HepG2 (cell line): Measurements from ENCODE around the gene JAK1. TPM values are rescaled to one million over a fixed set of nuclear protein-coding genes. Genes with fewer than 3 reads are reported as not detected.

ENCODE experiments used
- ATAC-seq: fragments of 200-7000 bp; cut with Tn5 transposase; 3 replicates; pipeline ENCODE4 v1.9.1; 2020; ENCODE audit warnings: mild to moderate bottlenecking, moderate library complexity
- BruUV-seq: library from RNA; stranded (reverse); fragments of 400-500 nt; replicated peaks from 2 replicates; lab custom pipeline; 2021; lab: Mats Ljungman, UMichigan
- CTCF ChIA-PET: fragments of 300-600 bp; formaldehyde crosslinking; extraction: SDS; loops from one replicate; lab custom pipeline; 2021; ENCODE audit warnings: low total read pairs, inconsistent platforms, low intra/inter-chr PET ratio; lab: Yijun Ruan, JAX
- POLR2A ChIA-PET: fragments of 350-600 bp; sonication (Branson Sonifier 250); formaldehyde crosslinking; loops from one replicate; lab custom pipeline; 2020; ENCODE audit warnings: antibody characterized with exemption, inconsistent platforms; lab: Yijun Ruan, JAX
- DNase-seq: peaks from one replicate; pipeline ENCODE4 v3.0.0-alpha.2; 2015; ENCODE audit warnings: low spot score
- FAIRE-seq: peaks from 3 replicates; lab custom pipeline; 2011; peaks lifted over from hg19 to GRCh38; lab: Jason Lieb, UNC
- H2AFZ ChIP-seq: one replicate; pipeline ENCODE4 v1.6.1; 2011; ENCODE audit warnings: low read length, inconsistent platforms
- H3K27ac ChIP-seq: fragments of 300-600 bp; 3 replicates; pipeline ENCODE4 v1.8.0; 2011; ENCODE audit warnings: mixed run types, mild to moderate bottlenecking, mixed read lengths, low read length, inconsistent platforms; ENCODE audit not compliant: insufficient read depth; ENCODE audit errors: extremely low read length
- H3K27me3 ChIP-seq, 2 experiments: fragments of 200-600 bp in 1 of 2; 2 replicates in 1 of 2; 3 replicates in 1 of 2; pipeline versions ENCODE4 v1.6.0 to v1.8.0; 2011; ENCODE audit warnings: low read length in 2 of 2, mild to moderate bottlenecking in 2 of 2, moderate library complexity in 2 of 2, inconsistent platforms in 1 of 2; ENCODE audit not compliant: insufficient read depth in 2 of 2, control insufficient read depth in 1 of 2
- H3K36me3 ChIP-seq, 2 experiments: fragments of 200-600 bp in 1 of 2; replicated peaks in 1 of 2; 2 replicates in 1 of 2; 3 replicates in 1 of 2; pipeline versions ENCODE4 v1.5.1 to v1.8.0; 2011; ENCODE audit warnings: low read length in 2 of 2, inconsistent platforms in 1 of 2; ENCODE audit not compliant: insufficient read depth in 2 of 2, control insufficient read depth in 1 of 2
- H3K4me1 ChIP-seq: 2 replicates; pipeline ENCODE4 v1.5.1; 2012; ENCODE audit warnings: low read length, inconsistent platforms; ENCODE audit not compliant: insufficient read depth
- H3K4me2 ChIP-seq: 2 replicates; pipeline ENCODE4 v1.6.0; 2011; ENCODE audit warnings: low read depth, low read length, inconsistent platforms
- H3K4me3 ChIP-seq, 3 experiments: fragments of 200-600 bp in 1 of 3; sonication (generic), shearing (Covaris generic) in 1 of 3; replicated peaks in 1 of 3; 2 replicates each; pipeline ENCODE4 v1.5.1; 2011 to 2016; ENCODE audit warnings: low read length in 3 of 3, inconsistent platforms in 2 of 3, low read depth in 2 of 3, mild to moderate bottlenecking in 2 of 3, control low read depth in 1 of 3, mixed read lengths in 1 of 3; ENCODE audit not compliant: insufficient read depth in 1 of 3
- H3K79me2 ChIP-seq: one replicate; pipeline ENCODE4 v1.6.1; 2011; ENCODE audit warnings: low read length, inconsistent platforms; ENCODE audit not compliant: insufficient read depth
- H3K9ac ChIP-seq: 2 replicates; pipeline ENCODE4 v1.6.0; 2011; ENCODE audit warnings: mild to moderate bottlenecking, low read depth, low read length, inconsistent platforms; ENCODE audit not compliant: insufficient read depth
- H3K9me3 ChIP-seq: 2 replicates; pipeline ENCODE4 v1.5.1; 2012; ENCODE audit warnings: mild to moderate bottlenecking, low read length
- H4K20me1 ChIP-seq: 2 replicates; pipeline ENCODE4 v1.6.0; 2011; ENCODE audit warnings: inconsistent platforms, mild to moderate bottlenecking, low read length, moderate library complexity; ENCODE audit not compliant: insufficient read depth
- ARID2 ChIP-seq: sonication (generic); formaldehyde crosslinking; IDR thresholded peaks from 2 replicates; pipeline ENCODE4 v1.8.1; 2022; ENCODE audit warnings: mild to moderate bottlenecking, missing genetic modification reagents, borderline replicate concordance
- CEBPG ChIP-seq: IDR thresholded peaks from 2 replicates; pipeline ENCODE4 v1.6.1; 2016
- EED ChIP-seq: sonication (generic); formaldehyde crosslinking; IDR thresholded peaks from 2 replicates; pipeline ENCODE4 v1.5.0; 2020; ENCODE audit warnings: mild to moderate bottlenecking, missing genetic modification reagents
- EP300 ChIP-seq, 3 experiments: sonication (generic) in 1 of 3; formaldehyde crosslinking in 1 of 3; IDR thresholded peaks; 2 replicates each; pipeline versions ENCODE4 v1.5.1 to v1.6.1; 2011 to 2020; ENCODE audit warnings: low read depth in 2 of 3, low read length in 2 of 3, borderline replicate concordance in 1 of 3, improper control_type of control experiment in 1 of 3, mild to moderate bottlenecking in 1 of 3, missing genetic modification reagents in 1 of 3, moderate library complexity in 1 of 3
- FOXA3 ChIP-seq: IDR thresholded peaks from 2 replicates; pipeline ENCODE4 v1.6.1; 2016; ENCODE audit warnings: missing genetic modification reagents, missing compliant biosample characterization
- HDAC1 ChIP-seq: sonication (generic); formaldehyde crosslinking; IDR thresholded peaks from 2 replicates; pipeline ENCODE4 v1.5.1; 2020; ENCODE audit warnings: mild to moderate bottlenecking, missing genetic modification reagents
- NFIC ChIP-seq: IDR thresholded peaks from 2 replicates; pipeline ENCODE4 v1.6.1; 2012; ENCODE audit warnings: mild to moderate bottlenecking, low read length, inconsistent platforms
- PAX8 ChIP-seq: sonication (generic); formaldehyde crosslinking; IDR thresholded peaks from 2 replicates; pipeline ENCODE4 v1.8.0; 2022; ENCODE audit warnings: mild to moderate bottlenecking, missing genetic modification reagents, borderline replicate concordance
- RBM39 ChIP-seq: fragments of 200-400 bp; formaldehyde crosslinking; IDR thresholded peaks from one replicate; pipeline ENCODE4 v1.6.1; 2018; ENCODE audit warnings: antibody characterized with exemption, mild to moderate bottlenecking, low read depth, low read length; ENCODE audit not compliant: poor library complexity, severe bottlenecking
- SRSF9 ChIP-seq: fragments of 200-400 bp; formaldehyde crosslinking; IDR thresholded peaks from 2 replicates; pipeline ENCODE4 v1.6.1; 2018; ENCODE audit warnings: borderline replicate concordance, mild to moderate bottlenecking, low read depth, low read length; ENCODE audit not compliant: insufficient read depth, poor library complexity, severe bottlenecking
- ZFP36 ChIP-seq: fragments of 150-350 bp; IDR thresholded peaks from 2 replicates; pipeline ENCODE4 v1.6.1; 2018; ENCODE audit warnings: borderline replicate concordance, low read length, low read depth; ENCODE audit not compliant: partially characterized antibody
- ZNF121 ChIP-seq: sonication (generic); formaldehyde crosslinking; IDR thresholded peaks from 2 replicates; pipeline ENCODE4 v1.5.0; 2020; ENCODE audit warnings: mild to moderate bottlenecking, missing genetic modification reagents
- ZNF251 ChIP-seq: sonication (generic); formaldehyde crosslinking; IDR thresholded peaks from 2 replicates; pipeline ENCODE4 v1.9.0; 2021; ENCODE audit warnings: mild to moderate bottlenecking, missing genetic modification reagents
- ZNF460 ChIP-seq: sonication (generic); formaldehyde crosslinking; IDR thresholded peaks from 2 replicates; pipeline ENCODE4 v1.5.1; 2020; ENCODE audit warnings: missing genetic modification reagents, mild to moderate bottlenecking, borderline replicate concordance
- ZNF572 ChIP-seq: sonication (generic); formaldehyde crosslinking; IDR thresholded peaks from 2 replicates; pipeline ENCODE4 v1.5.1; 2020; ENCODE audit warnings: mild to moderate bottlenecking, missing genetic modification reagents
- ZNF766 ChIP-seq: sonication (generic); formaldehyde crosslinking; IDR thresholded peaks from 2 replicates; pipeline ENCODE4 v1.5.0; 2020; ENCODE audit warnings: missing genetic modification reagents, borderline replicate concordance
- ZNF83 ChIP-seq: sonication (generic); formaldehyde crosslinking; IDR thresholded peaks from 2 replicates; pipeline ENCODE4 v1.4.0; 2020; ENCODE audit warnings: missing genetic modification reagents, mild to moderate bottlenecking, borderline replicate concordance
- WGBS: methylation state at CpG from one replicate; pipeline ENCODE4 v1.1.6; 2017; ENCODE audit warnings: low lambda C conversion rate; 5-methylcytosine and 5-hydroxymethylcytosine counted together
- in situ Hi-C: cut with HindIII; loops from 2 replicates; pipeline ENCODE4 v1.10.0; 2017; ENCODE audit warnings: low pct_unique_long_range_greater_than_20kb; ENCODE audit not compliant: extremely low pct_ligation_motif_present
- intact Hi-C: fragments of 100-400 bp; cut with micrococcal nuclease; formaldehyde crosslinking; loops from one replicate; pipeline ENCODE4 v1.10.0; 2022; ENCODE audit not compliant: unreplicated experiment
- polyA plus RNA-seq, 8 experiments: library from polyadenylated mRNA; depleted of rRNA in 3 of 8; stranded (reverse) in 7 of 8; unstranded in 1 of 8; fragments of >200 nt; fragmentation: Illumina TruSeq in 4 of 8; extraction: Trizol in 4 of 8; gene quantifications; 2 replicates each; pipeline versions ENCODE4 v1.2.1 to v1.2.3, GENCODE V29; 2011 to 2016; ENCODE audit warnings: low read depth in 4 of 8, missing spikeins in 1 of 8, mixed read lengths in 1 of 8; ENCODE audit not compliant: insufficient read depth in 1 of 8
- total RNA-seq, 5 experiments: library from RNA; depleted of rRNA; stranded (reverse); fragments of >200 nt; fragmentation: Illumina TruSeq; extraction: Trizol; gene quantifications; 2 replicates each; pipeline ENCODE4 v1.2.3, GENCODE V29; 2016; ENCODE audit warnings: low read depth in 1 of 5
- TF ChIP-seq, protein P1 (sequence below): sonication (generic); formaldehyde crosslinking; conservative IDR thresholded peaks from 2 replicates; pipeline ENCODE4 v1.8.0; 2022; ENCODE audit warnings: mild to moderate bottlenecking, moderate library complexity, missing genetic modification reagents

JAK1 gene
- total and polyA plus RNA-seq, 2 of the 13 experiments (the other 11 are each of a cell fraction or from before 2014, with no cell fraction given): 23.9 to 42.4 TPM

GRCh38 chr1:64854674-64855073 lies 111.7 kb downstream of the JAK1 start:
- no peak for DNase-seq
- Histone ChIP-seq H3K36me3 (peaks cover 24 to 66% of the 10 kb centered on the region in 2 experiments), H3K4me1 (no peaks in the 10 kb centered on the region), H3K9ac (no peak overlapping the region), H3K27me3 (no peaks in the 10 kb centered on the region), H3K4me3 (no peak overlapping the region), H2AFZ (no peak overlapping the region), H3K27ac (no peak overlapping the region), H3K9me3 (no peaks in the 10 kb centered on the region), H3K4me2 (no peak overlapping the region), H4K20me1 (no peaks in the 10 kb centered on the region), H3K79me2 (no peaks in the 10 kb centered on the region)
- ChIA-PET CTCF (no interaction called here), POLR2A (no interaction called here)
- TF ChIP-seq FOXA3 (CRISPR knock-in tag) (no peak), RBM39 (no peak), ARID2 (CRISPR knock-in tag) (no peak), ZFP36 (no peak), ZNF766 (no peak), ZNF83 (CRISPR knock-in tag) (no peak), ZNF460 (no peak)
- intact Hi-C loops (no loop called here), in situ Hi-C loops (no loop called here)
- no TSS peak for BruUV-seq
- no peak for FAIRE-seq
- WGBS: 94% methylated on average over 5 of the region's 5 CpGs
- ATAC-seq: no peak

DNA sequence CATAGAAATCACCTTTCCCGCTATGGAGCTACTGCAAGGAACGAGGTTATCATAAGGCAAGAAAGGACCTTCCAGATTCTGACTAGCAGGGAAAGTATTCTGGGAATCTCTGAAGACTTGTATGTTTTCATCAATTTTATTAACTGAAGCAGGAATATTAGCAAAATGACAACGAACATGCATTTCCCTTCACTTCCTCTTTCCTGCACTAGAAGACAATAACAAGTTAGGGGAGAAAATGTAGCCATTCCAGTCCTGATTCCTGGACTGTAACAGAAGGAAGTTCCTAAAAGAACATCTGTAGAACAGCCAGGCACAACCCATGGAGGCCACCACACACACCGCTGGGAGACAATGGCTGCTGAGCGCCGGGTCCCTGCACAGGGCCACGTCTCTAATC lies 114.7 kb downstream of the JAK1 start:
- ATAC-seq (no peak), DNase-seq (no peak), FAIRE-seq (no peak)
- Histone ChIP-seq H3K4me3 (no peak overlapping the region), H3K4me2 (no peak overlapping the region), H4K20me1 (no peaks in the 10 kb centered on the region), H3K27ac (no peak overlapping the region), H3K4me1 (no peaks in the 10 kb centered on the region), H3K36me3 (peaks cover 10 to 37% of the 10 kb centered on the region in 2 experiments; a peak in 4 of 5 replicates), H3K27me3 (no peaks in the 10 kb centered on the region), H3K79me2 (no peaks in the 10 kb centered on the region), H3K9ac (no peak overlapping the region), H2AFZ (no peak overlapping the region), H3K9me3 (no peaks in the 10 kb centered on the region)
- 96% methylated on average over 7 of the region's 7 CpGs for WGBS
- no peak for TF ChIP-seq NFIC
- no peak for TF ChIP-seq ZNF572 (CRISPR knock-in tag)
- TF ChIP-seq ZNF121 (CRISPR knock-in tag): no peak
- no peak for TF ChIP-seq ZNF251 (CRISPR knock-in tag)
- no peak for TF ChIP-seq EED (CRISPR knock-in tag)
- TF ChIP-seq SRSF9: no peak
- TF ChIP-seq HDAC1 (CRISPR knock-in tag): no peak
- no peak for TF ChIP-seq PAX8
- no peak for TF ChIP-seq CEBPG
- TF ChIP-seq, protein P1, sequence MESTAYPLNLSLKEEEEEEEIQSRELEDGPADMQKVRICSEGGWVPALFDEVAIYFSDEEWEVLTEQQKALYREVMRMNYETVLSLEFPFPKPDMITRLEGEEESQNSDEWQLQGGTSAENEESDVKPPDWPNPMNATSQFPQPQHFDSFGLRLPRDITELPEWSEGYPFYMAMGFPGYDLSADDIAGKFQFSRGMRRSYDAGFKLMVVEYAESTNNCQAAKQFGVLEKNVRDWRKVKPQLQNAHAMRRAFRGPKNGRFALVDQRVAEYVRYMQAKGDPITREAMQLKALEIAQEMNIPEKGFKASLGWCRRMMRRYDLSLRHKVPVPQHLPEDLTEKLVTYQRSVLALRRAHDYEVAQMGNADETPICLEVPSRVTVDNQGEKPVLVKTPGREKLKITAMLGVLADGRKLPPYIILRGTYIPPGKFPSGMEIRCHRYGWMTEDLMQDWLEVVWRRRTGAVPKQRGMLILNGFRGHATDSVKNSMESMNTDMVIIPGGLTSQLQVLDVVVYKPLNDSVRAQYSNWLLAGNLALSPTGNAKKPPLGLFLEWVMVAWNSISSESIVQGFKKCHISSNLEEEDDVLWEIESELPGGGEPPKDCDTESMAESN (CRISPR knock-in tag): no peak
- TF ChIP-seq EP300 (IDR thresholded peaks at IDR 0.05; ENCODE audit: low read depth in 2 of 2, low read length in 2 of 2): no peak
- TF ChIP-seq EP300 (CRISPR knock-in tag; IDR thresholded peaks at IDR 0.05; ENCODE audit: borderline replicate concordance): no peak
- intact Hi-C loops: no loop called here
- ChIA-PET POLR2A (no interaction called here), CTCF (no interaction called here)
- in situ Hi-C loops: no loop called here
- no TSS peak for BruUV-seq
